ENCODE results near the gene CRABP1.

The CRABP1 gene

GRCh38 chr15:78347586-78348543 is 7.7 kb downstream of the CRABP1 start:
- no peak for DNase-seq (ENCODE audit: low read depth in 3 of 3)

DNA sequence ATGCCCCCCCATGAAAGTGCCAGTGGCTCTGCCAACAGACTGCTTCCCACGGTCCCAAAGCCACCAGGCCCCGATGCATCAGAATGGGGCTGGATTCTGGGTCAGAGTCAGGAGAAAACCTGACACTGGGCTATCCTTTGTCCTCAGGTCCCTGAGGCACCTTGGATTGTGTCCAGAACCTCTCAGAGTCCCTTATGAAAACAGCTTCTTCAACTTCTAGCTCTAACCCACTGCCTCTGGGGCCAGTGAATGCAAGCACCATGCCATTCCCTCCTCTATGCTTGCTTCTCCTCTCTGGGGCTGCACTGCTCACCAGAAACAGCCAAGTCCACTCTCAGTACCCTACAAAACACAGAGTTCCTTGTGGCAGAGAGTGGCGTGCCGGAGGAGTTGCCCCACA is 9.9 kb downstream of the CRABP1 start:
- DNase-seq (ENCODE audit: low read depth in 3 of 3), result no peak

DNA sequence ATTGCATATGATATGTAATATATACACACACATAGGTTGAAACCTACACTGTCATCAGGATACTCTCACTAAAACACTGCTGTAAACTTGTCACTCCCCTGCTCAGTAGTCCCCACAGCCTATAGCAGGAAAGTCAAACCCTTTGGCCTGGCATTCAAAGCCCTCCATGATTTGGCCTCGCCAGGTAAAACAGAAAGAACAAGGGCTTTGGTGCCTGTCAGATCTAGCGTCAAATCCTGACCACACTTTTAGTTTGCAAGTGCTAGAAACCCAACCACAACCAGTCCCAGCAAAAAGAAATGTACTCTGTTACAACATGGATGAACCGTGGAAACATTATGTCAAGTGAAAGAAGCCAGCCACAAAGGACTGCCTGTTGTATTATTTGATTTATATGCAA is 11.4 kb downstream of the CRABP1 start:
- no peak for DNase-seq (ENCODE audit: low read depth in 3 of 3)

DNA sequence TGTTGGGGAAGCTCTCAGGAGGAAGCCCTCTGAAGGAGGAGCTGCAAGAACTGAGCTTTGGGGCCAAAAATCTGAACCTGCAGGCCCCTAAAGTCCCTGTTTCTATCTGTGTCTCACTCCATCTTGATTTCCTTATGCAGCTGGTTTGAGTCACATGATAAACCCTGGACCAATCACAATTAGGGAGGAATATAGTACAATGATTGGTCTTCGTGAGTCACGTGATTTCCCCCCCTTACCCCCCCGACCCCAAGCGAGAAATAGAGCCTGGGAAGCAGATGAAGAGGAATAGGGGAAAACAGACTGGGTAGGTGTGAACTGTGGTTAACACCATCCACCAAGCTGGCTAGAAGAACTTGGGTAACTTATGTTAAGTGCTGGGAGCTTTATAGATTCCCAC is 12.9 kb downstream of the CRABP1 start:
- DNase-seq (ENCODE audit: low read depth in 3 of 3), result no peak

GRCh38 chr15:78355177-78355576 is 15.0 kb downstream of the CRABP1 start:
- no peak for DNase-seq (ENCODE audit: low read depth in 3 of 3)

DNA sequence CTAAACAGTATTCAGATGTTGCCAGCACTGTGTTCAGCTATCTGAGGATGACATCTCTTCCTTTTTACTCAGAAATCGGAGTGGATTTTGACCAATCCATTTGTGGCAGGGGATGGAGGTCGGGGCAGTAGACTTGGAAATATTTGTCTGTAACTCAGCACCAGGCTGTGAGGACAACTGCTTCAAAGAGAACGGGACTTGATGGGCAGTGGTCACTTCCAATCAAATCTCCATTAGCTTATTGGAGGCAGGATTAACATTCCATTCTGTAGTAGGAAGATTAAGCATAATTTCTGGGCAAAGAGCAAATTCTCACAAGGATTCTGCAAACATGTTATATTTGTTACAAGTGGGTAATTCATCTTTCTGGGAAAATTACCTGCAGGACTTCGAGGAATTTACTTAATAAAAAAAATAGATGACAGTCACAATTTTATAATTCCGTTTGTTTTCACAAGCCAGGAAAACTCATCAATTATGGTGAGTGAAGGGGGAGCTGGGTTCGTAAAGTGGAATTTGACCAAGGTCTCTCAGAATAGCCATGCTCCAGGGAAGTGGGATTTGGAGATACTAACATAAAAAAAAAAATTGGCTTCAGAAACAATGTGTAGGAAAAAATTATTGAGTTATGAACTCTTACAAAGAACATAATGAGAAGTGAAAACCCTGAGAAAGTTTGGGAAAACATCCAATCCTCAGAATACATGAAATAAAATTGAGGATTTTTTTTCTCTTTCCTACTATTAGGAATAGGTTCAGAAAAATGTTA is 18.1 kb downstream of the CRABP1 start:
- no peak for DNase-seq (ENCODE audit: low read depth in 3 of 3)

DNA sequence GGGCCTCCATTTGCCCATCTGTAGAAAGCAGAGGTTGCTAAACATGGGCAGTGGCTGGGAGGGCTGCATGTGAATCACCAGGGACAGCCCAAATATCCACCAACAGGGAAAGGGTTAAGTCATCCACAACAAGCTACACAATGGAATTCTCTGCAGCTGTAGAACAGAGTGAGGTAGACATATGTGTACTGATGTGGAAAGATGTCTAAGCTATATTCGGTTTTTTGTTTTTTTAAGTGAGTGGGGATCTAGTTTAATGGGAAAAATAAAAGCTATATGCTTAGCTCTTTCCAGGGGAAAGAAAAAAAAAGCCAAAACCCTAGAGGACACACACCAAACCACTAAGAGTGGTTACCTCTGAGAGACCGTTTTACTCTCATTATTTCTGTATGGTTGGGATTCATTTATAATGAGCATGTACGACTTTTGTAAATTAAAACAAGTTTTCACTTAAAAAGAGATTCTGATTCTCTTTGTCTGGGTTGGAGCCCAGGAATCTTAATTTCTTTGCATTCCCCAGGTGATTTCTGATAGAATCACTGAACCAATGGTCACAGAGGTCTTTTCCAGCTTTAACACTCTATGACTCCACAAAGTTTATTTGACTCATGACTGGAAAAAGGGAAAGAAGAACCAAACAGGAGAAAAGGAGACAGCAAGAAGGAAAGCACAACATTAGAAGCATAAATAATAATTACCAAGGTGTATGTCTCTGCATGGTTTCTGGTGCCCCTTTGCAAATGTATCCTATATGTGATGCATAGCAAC is 19.1 kb downstream of the CRABP1 start:
- no peak for DNase-seq (ENCODE audit: low read depth in 3 of 3)

DNA sequence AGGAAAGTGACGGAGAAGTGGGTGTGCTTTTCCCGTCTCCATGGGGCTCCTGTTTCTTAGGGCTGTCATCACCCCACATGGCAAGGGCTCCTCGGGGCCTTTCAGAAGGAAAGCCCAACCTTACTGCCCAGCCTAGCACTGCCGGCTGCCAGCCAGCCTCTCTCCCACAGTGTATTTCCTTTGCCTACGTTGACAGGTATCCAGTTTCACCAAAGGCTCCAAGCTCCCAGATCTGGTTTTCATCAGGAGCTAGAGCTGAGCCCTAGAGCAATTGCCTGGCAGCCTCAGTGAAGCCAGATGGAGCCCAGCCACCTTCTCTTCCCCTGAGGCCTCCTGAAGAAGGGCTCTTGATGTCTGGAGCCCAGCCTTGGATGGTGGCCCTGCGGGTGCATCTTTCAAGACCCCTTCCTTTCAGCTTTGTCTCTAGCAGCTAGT is 20.2 kb downstream of the CRABP1 start:
- no peak for DNase-seq (ENCODE audit: low read depth in 3 of 3)

DNA sequence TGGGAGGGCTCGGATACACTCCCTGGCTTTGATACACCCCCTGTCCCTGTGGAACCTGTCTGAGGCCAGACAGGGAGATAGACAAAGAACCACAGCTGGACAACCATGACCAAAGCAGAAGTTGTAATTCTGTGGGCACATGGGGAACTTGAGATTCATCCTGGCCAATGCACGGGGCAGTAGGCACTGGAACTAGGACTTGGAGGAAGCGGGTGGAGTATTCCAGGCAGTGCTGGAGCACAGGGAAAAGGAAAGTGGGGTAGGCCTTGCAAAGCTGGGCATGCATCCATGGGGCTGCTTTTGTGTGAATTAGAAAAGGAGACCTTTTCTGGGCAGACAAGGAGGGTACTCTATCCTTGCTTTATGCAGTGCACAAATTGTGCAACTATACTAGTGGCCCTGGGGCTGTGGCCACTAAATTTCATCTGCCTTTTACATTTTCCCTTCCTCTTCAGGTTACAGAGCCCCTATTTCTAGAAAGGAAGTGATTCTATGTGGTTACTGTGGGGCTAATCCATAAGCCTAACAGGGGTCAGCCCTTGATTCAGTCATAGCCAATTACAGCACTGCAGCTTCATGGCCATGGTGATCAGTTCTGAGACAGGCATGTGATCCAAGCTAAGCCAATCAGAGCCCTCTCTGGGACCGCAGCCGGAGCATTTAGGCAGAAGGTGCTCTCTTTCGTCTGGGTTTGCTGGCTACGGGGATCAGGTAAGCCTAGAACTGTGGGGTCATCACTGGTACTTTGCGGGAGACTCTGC is 21.0 kb downstream of the CRABP1 start:
- DNase-seq (ENCODE audit: low read depth in 3 of 3), result no peak

DNA sequence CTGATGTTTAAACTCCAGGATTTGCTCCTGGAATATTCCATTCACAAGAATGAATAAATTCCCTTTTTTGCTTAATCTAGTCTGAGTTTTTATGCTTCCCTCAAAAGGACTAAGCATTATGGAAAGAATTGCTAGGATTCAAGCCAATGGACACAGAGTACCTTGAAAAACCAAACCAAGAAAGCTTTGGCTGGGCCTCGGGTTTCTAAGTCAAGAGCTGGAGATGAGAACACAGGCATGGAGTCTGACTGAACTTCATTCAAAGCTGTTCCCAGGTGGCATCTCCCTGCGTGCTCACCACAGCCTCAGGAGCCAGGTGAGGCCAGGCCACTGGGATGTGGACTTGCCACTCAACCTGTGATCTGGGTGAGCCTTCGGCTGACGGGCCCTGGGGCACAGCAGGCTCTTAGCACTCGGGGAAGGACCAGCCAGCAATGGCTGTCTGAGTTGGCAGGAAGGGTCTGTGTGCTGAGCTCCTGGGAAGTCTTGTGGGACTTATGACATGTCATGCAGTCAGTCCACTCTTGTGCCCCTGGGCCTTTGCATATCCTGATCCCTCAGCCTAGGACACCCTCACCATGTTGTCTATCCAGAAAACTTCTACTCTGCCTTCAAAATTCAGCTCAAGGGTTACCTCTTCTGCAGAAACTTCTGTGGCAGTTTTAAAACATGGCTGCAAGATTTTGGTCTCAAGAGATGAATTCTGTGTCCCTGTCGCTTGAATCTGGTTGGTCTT is 21.8 kb downstream of the CRABP1 start:
- DNase-seq (ENCODE audit: low read depth in 3 of 3), result no peak

GRCh38 chr15:78362716-78363380 is 22.7 kb downstream of the CRABP1 start:
- no peak for DNase-seq (ENCODE audit: low read depth in 3 of 3)

DNA sequence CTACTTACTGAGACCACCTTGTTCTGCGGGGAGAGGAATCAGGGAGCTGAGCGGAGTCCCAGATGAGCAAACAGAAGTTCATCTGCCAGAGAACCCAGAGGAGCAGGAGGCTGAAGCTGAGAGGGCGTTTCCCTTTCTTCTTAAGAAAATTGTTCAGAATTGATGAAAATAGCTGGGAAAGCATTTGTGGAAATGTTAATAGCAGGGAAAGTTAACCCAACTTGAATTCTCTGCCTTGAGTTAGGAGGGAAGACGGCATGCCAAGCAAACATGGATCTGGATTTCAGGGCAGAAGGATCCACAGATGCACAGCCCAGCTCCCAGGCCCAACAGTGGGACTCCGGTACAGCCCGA is 23.2 kb downstream of the CRABP1 start:
- no peak for DNase-seq (ENCODE audit: low read depth in 3 of 3)

DNA sequence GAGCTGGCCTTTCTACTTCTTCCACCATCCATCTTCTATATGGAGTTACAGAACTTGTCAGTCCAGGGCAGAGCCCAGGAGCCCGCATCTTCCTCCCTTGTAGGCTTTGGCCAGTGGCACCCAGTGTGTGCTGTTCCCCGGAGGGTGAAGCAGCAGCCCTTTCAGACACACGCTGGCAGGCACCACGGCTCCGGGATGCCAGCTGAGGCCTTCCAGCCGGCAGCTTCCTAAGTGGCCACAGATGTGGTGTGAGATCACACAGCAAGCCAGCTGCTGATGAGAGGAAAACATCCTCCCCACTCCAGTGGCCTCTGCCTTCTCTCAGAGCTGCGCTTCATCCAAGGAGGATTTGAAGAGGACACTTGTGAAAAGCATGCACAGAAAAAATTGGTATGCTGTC is 24.1 kb downstream of the CRABP1 start:
- no peak for DNase-seq (ENCODE audit: low read depth in 3 of 3)

DNA sequence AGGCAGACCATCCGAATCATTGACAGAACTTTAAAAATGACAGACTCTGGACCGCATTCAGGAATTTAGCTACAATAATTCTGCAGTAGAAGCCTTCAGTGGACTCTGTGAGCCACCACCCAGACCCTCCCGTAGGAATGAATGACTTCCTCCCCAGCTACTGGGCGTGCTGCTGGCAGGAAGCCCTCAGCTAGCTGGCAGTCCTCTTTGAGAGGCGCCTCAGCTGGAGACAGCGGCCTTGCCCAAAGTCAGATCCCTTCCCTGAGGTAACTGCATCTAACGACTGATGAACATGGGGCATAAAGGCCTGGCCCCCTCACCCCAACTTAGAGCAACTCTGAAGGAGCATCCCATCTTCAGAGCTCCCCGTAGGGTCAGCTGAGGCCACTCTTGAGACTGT is 25.8 kb downstream of the CRABP1 start:
- DNase-seq (ENCODE audit: low read depth in 3 of 3), result no peak

GRCh38 chr15:78366342-78366741 is 26.2 kb downstream of the CRABP1 start:
- DNase-seq (ENCODE audit: low read depth in 3 of 3), result no peak

- DNase-seq (ENCODE audit: low read depth in 3 of 3), result no peak
Observed at GRCh38 chr15:78368651-78369050, 28.5 kb downstream of the CRABP1 start.

DNA sequence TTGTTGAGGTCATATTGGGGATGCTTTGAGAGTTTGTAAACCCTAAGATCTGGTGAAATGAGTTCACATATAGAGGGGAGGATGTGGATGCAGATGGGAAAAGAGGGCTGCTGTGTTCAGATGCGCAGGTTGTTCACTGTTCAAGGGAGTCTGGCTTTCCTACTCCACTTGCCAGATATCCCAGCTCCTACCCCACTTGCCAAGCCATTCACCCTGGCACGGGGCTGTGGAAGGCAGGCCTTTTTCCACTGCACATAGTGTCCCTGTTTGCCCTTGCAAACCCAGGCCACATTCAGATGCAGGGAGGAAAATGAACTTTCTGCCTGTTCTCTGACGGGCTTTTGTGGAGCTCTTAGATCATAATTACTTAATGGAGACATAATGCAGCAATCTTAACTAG is 29.0 kb downstream of the CRABP1 start:
- DNase-seq (ENCODE audit: low read depth in 3 of 3), result no peak

DNA sequence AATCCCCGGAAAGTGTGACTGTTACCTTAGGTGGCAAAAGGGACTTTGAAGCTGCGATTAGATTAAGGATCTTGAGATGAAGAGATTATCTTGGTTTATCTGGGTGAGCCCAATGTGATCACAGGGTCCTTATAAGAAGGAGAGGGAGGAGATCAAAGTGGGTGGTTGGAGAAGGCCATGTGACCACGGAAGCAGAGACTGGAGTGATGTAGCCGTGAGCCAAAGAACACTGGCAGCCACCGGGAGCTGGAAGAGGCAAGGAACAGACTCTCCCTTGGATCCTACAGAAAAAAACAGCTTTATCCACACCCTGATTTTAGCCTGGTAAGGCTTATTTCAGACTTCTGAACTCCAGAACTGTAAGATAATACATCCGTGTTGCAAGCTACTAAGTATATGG is 29.9 kb downstream of the CRABP1 start:
- DNase-seq (ENCODE audit: low read depth in 3 of 3), result no peak

DNA sequence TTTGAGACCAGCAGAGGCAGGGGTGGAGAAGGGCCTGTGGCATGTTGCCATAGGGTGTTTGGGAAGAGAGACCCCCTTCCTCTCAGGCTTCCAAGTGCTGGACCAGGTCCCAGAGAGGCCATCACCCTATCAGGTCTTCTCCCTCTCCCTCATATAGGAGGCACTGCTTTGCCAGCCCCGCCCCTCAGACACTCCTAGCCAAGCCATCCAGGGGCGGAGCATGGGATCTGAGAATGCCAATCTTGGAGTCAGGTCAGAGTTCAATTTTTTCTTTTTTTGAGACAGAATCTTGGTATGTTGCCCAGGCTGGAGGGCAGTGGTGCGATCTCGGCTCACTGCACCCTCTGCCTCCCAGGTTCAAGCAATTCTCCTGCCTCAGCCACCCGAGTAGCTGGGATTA is 32.7 kb downstream of the CRABP1 start:
- DNase-seq (ENCODE audit: low read depth in 3 of 3), result no peak

Data from stimulated activated CD4-positive, alpha-beta T cell treated with anti-CD3 and anti-CD28 coated beads, TNF-alpha, amount 100 ng/mL, for 4 hours (primary cell).